ENCODE measurements around the gene ANAPC10. TPM values are rescaled to one million over a fixed set of nuclear protein-coding genes. Genes with fewer than 3 reads are reported as not detected.
"Not testable (repeated sequence)": the region's sequence is repeated elsewhere in the genome, so short reads cannot be mapped to it uniquely, and the experiment has no call there.

ANAPC10 gene
- total RNA-seq, 2 experiments from 2014 or later: 24.9 to 26.8 TPM

- DNase-seq (no peak), ATAC-seq (no peak)
- Mint-ChIP-seq H3K27ac (no peak overlapping the region), H3K4me3 (no peak overlapping the region), H3K36me3 (ENCODE audit: low read depth) (peaks cover 49% of the 10 kb centered on the region), H3K4me1 (ENCODE audit: low read depth) (no peaks in the 10 kb centered on the region), H3K27me3 (no peaks in the 10 kb centered on the region), H3K9me3 (peaks cover 20% of the 10 kb centered on the region)
- intact Hi-C loops (cut with micrococcal nuclease): no loop called here
- ChIA-PET POLR2A (no interaction called here), CTCF (no interaction called here)
- TF ChIP-seq CTCF (IDR thresholded peaks at IDR 0.05): no peak
Observed at GRCh38 chr4:145001635-145002034, 96.4 kb downstream of the ANAPC10 start.

GRCh38 chr4:145000656-145001055, 97.3 kb downstream of the ANAPC10 start:
- H3K27me3 Mint-ChIP-seq; CTCF ChIA-PET; DNase-seq; intact Hi-C loops (cut with micrococcal nuclease); H3K27ac Mint-ChIP-seq; H3K4me3 Mint-ChIP-seq; ATAC-seq; H3K4me1 Mint-ChIP-seq (ENCODE audit: low read depth); POLR2A ChIA-PET: not testable (repeated sequence)
- peaks cover 20% of the 10 kb centered on the region for H3K9me3 Mint-ChIP-seq
- H3K36me3 Mint-ChIP-seq (ENCODE audit: low read depth): peaks cover 47% of the 10 kb centered on the region

- ChIA-PET POLR2A (no interaction called here), CTCF (no interaction called here)
- Mint-ChIP-seq H3K9me3 (peaks cover 4% of the 10 kb centered on the region), H3K36me3 (ENCODE audit: low read depth) (peaks cover 10% of the 10 kb centered on the region), H3K4me3 (no peak overlapping the region), H3K4me1 (ENCODE audit: low read depth) (no peaks in the 10 kb centered on the region), H3K27ac (no peak overlapping the region), H3K27me3 (no peaks in the 10 kb centered on the region)
- no peak for TF ChIP-seq CTCF (IDR thresholded peaks at IDR 0.05)
- no peak for DNase-seq
- intact Hi-C loops (cut with micrococcal nuclease): no loop called here
- no peak for ATAC-seq
Observed at GRCh38 chr4:144989306-144989705, 108.7 kb downstream of the ANAPC10 start.

GRCh38 chr4:144985531-144985930, 112.5 kb downstream of the ANAPC10 start:
- no peak for TF ChIP-seq CTCF (IDR thresholded peaks at IDR 0.05)
- H3K27ac Mint-ChIP-seq: no peak overlapping the region
- H3K9me3 Mint-ChIP-seq: peaks cover 9% of the 10 kb centered on the region
- DNase-seq (no peak), ATAC-seq (no peak)
- ChIA-PET POLR2A (no interaction called here), CTCF (no interaction called here)
- H3K27me3 Mint-ChIP-seq: no peaks in the 10 kb centered on the region
- peaks cover under 1% of the 10 kb centered on the region for H3K36me3 Mint-ChIP-seq (ENCODE audit: low read depth)
- intact Hi-C loops (cut with micrococcal nuclease): no loop called here
- H3K4me3 Mint-ChIP-seq: no peak overlapping the region
- H3K4me1 Mint-ChIP-seq (ENCODE audit: low read depth): no peaks in the 10 kb centered on the region

GRCh38 chr4:144985014-144985413, 113.0 kb downstream of the ANAPC10 start:
- ATAC-seq (no peak), DNase-seq (no peak)
- CTCF ChIA-PET: no interaction called here
- Mint-ChIP-seq H3K36me3 (ENCODE audit: low read depth) (no peaks in the 10 kb centered on the region), H3K27me3 (no peaks in the 10 kb centered on the region), H3K9me3 (peaks cover 13% of the 10 kb centered on the region), H3K4me3 (no peak overlapping the region), H3K4me1 (ENCODE audit: low read depth) (no peaks in the 10 kb centered on the region), H3K27ac (no peak overlapping the region)
- POLR2A ChIA-PET: no interaction called here
- no peak for TF ChIP-seq CTCF (IDR thresholded peaks at IDR 0.05)
- intact Hi-C loops (cut with micrococcal nuclease): no loop called here

GRCh38 chr4:144984241-144984640, 113.8 kb downstream of the ANAPC10 start:
- no peak overlapping the region for H3K27ac Mint-ChIP-seq
- ATAC-seq: no peak
- no peak for TF ChIP-seq CTCF (IDR thresholded peaks at IDR 0.05)
- no peaks in the 10 kb centered on the region for H3K27me3 Mint-ChIP-seq
- no peaks in the 10 kb centered on the region for H3K36me3 Mint-ChIP-seq (ENCODE audit: low read depth)
- H3K4me1 Mint-ChIP-seq (ENCODE audit: low read depth): no peaks in the 10 kb centered on the region
- H3K4me3 Mint-ChIP-seq: no peak overlapping the region
- peaks cover 16% of the 10 kb centered on the region for H3K9me3 Mint-ChIP-seq
- CTCF ChIA-PET: no interaction called here
- POLR2A ChIA-PET: no interaction called here
- no peak for DNase-seq
- intact Hi-C loops (cut with micrococcal nuclease): no loop called here

All from activated CD8-positive, alpha-beta T cell treated with anti-CD3 and anti-CD28 coated beads for 36 hours (primary cell).